SK-N-MC (cell line): ENCODE data around the gene AUTS2.

Experiments used
- EZH2 ChIP-seq: fragments of 200-600 bp; sonication (generic); IDR thresholded peaks from one replicate; pipeline ENCODE4 v1.6.1; 2017; ENCODE audit warnings: antibody characterized with exemption
- FOXP2 ChIP-seq: optimal IDR thresholded peaks from 2 replicates; pipeline ENCODE3; 2011; ENCODE audit warnings: mild to moderate bottlenecking, moderate library complexity; ENCODE audit not compliant: insufficient read depth; ENCODE audit errors: extremely low read length, control extremely low read depth
- POLR2AphosphoS5 ChIP-seq: IDR thresholded peaks from 2 replicates; pipeline ENCODE4 v1.6.1; 2012; ENCODE audit warnings: mild to moderate bottlenecking, low read depth, low read length, borderline replicate concordance

DNA sequence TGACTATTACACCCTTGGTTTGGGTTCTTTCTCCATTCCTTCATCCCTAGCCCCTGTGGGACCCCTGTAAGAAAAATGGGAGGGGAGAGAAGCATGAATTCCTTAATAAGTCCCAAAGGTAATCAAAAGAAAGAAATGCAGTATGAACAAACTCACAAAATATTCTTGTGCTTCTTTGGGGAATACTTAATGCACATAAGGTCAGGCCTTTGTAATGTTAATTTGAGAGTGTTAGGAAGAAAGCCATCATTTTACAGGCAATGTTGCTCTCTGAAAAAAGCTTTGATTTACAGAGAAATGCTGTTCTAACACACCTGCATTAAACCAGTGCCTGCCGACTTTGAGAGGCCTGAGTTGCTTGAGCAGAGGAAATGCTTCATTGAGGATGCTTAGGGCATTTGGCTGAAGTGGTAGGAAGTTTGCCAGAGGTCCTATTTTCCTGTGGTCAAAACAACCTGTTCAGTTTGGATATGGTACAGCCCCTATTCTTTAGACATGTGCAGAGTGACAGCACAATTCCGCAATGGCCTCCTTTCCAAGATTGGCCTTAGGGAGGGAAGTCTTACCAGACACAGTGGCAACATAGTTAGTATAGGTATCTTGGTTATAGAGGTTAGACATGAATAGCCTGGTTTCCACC lies 643.4 kb downstream of the AUTS2 start:
- TF ChIP-seq EZH2 (no peak), POLR2AphosphoS5 (no peak), FOXP2 (no peak)
